Cardiac muscle cell (in vitro differentiated cells and primary cell): ENCODE data around the gene LZTS3. TPM values are rescaled to one million over a fixed set of nuclear protein-coding genes. Genes with fewer than 3 reads are reported as not detected.
A peak's percentile ranks its signal among the peaks of the same experiment; 100 is the strongest.
"Not testable (repeated sequence)": the region's sequence is repeated elsewhere in the genome, so short reads cannot be mapped to it uniquely, and the experiment has no call there.

Experiments used
- DNase-seq, 2 donors: peaks; one replicate each; pipeline versions ENCODE4 v3.0.0 to v3.0.0-alpha.2; 2010 to 2017; ENCODE audit warnings: low read depth in 1 of 2, low spot score in 1 of 2
- H3K27ac ChIP-seq: fragments of 200-600 bp; sonication (generic); 2 replicates; pipeline ENCODE4 v1.5.1; 2016
- H3K27me3 ChIP-seq: fragments of 200-600 bp; sonication (generic); 2 replicates; pipeline ENCODE4 v1.6.0; 2016; ENCODE audit warnings: control low read depth
- H3K36me3 ChIP-seq: fragments of 200-600 bp; sonication (generic); 2 replicates; pipeline ENCODE4 v1.5.1; 2016; ENCODE audit warnings: control low read depth
- H3K4me1 ChIP-seq: fragments of 200-600 bp; sonication (generic); 2 replicates; pipeline ENCODE4 v1.8.1; 2017; ENCODE audit warnings: low read depth, mild to moderate bottlenecking, mixed run types
- H3K4me3 ChIP-seq: fragments of 200-600 bp; sonication (generic); 2 replicates; pipeline ENCODE4 v1.5.1; 2016; ENCODE audit warnings: mild to moderate bottlenecking
- H3K9me3 ChIP-seq: fragments of 200-600 bp; sonication (generic); 2 replicates; pipeline ENCODE4 v1.5.1; 2017; ENCODE audit warnings: low read depth, mild to moderate bottlenecking, control low read depth
- CTCF ChIP-seq: IDR thresholded peaks from 2 replicates; pipeline ENCODE4 v1.5.1; 2012; ENCODE audit warnings: low read depth, mild to moderate bottlenecking, low read length
- polyA plus RNA-seq: library from polyadenylated mRNA; unstranded; fragments of >200 nt; fragmentation: Nextera tagmentation; extraction: Ambion mirVana; gene quantifications from 2 replicates; pipeline ENCODE4 v1.2.1, GENCODE V29; 2016
- total RNA-seq: library from RNA; depleted of rRNA; stranded (reverse); fragments of >200 nt; gene quantifications from 2 replicates; pipeline ENCODE4 v1.2.3, GENCODE V29; 2016

The LZTS3 gene
- 20.5 and 30.9 TPM in 2 replicates for total RNA-seq
- 14.5 and 15.7 TPM in 2 replicates for polyA plus RNA-seq

GRCh38 chr20:3172933-3173609 lies at the start of gene LZTS3:
TSS of gene LZTS3 (minus strand) at chr20:3173549. CDS start at chr20:3167163, 6,386 bp downstream.
- TF ChIP-seq CTCF, result no peak
- H3K27ac ChIP-seq, result peak within 1 kb of the TSS; percentile 71

GRCh38 chr20:3221398-3222226 lies 48.3 kb upstream of the LZTS3 start:
- H3K4me3 ChIP-seq, result no peak overlapping the region
- H3K36me3 ChIP-seq, result peaks cover 3% of the 10 kb centered on the region
- no peak overlapping the region for H3K27ac ChIP-seq
- H3K4me1 ChIP-seq, result no peaks in the 10 kb centered on the region
- no peaks in the 10 kb centered on the region for H3K9me3 ChIP-seq
- no peak for TF ChIP-seq CTCF
- no peak for DNase-seq
- H3K27me3 ChIP-seq, result no peaks in the 10 kb centered on the region

More at GRCh38 chr20:3172933-3173609, at the start of gene LZTS3:
- no peaks in the 10 kb centered on the region for H3K9me3 ChIP-seq
- H3K4me3 ChIP-seq, result peak within 1 kb of the TSS; percentile 89
- peak in 1 of 2 donors; percentile 57 for DNase-seq
- no peaks in the 10 kb centered on the region for H3K27me3 ChIP-seq
- H3K36me3 ChIP-seq, result no peaks in the 10 kb centered on the region
- H3K4me1 ChIP-seq, result peaks cover 9% of the 10 kb centered on the region

GRCh38 chr20:3218307-3218988 lies 45.1 kb upstream of the LZTS3 start:
- peaks cover 8% of the 10 kb centered on the region for H3K36me3 ChIP-seq
- peak; percentile 54 to 60 for DNase-seq
- no peak overlapping the region for H3K4me3 ChIP-seq
- no peaks in the 10 kb centered on the region for H3K9me3 ChIP-seq
- peak; percentile 95 for TF ChIP-seq CTCF
- H3K4me1 ChIP-seq, result no peaks in the 10 kb centered on the region
- no peaks in the 10 kb centered on the region for H3K27me3 ChIP-seq
- no peak overlapping the region for H3K27ac ChIP-seq

DNA sequence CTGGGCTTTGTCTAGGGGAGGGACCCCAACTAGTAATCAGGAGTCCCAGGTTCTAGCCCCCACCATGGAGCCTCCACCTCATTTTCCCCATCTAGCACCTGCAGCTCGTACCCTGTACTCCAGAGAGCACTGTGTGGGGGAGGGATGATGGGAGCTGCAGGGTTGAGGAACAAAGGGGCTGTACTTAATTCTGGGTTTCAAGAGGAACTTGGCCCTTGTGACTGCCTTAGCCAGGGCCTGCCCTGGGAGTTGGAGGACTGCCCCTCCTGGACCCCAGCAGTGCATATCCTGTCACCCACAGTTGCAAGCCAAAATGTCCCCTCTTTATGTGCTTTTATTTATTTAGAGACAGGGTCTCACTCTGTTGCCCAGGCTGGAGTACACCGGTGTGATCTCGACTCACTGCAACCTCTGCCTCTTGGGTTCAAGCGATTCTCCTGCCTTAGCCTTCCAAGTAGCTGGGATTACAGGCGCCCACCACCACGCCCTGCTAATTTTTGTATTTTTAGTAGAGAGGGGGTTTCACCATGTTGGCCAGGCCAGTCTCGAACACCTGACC lies 42.1 kb upstream of the LZTS3 start:
- H3K27me3 ChIP-seq, H3K27ac ChIP-seq, H3K4me1 ChIP-seq, H3K4me3 ChIP-seq, H3K9me3 ChIP-seq, DNase-seq: not testable (repeated sequence)
- peaks cover 11% of the 10 kb centered on the region for H3K36me3 ChIP-seq

- no peak overlapping the region for H3K27ac ChIP-seq
- peaks cover 7% of the 10 kb centered on the region for H3K4me1 ChIP-seq
- DNase-seq, result no peak
These were observed 39.9 kb upstream of the LZTS3 start for GRCh38 chr20:3213226-3213625.

More at GRCh38 chr20:3213226-3213625, 39.9 kb upstream of the LZTS3 start:
- H3K4me3 ChIP-seq, result no peak overlapping the region
- H3K9me3 ChIP-seq, result no peaks in the 10 kb centered on the region
- TF ChIP-seq CTCF, result no peak
- H3K36me3 ChIP-seq, result peaks cover 9% of the 10 kb centered on the region
- no peaks in the 10 kb centered on the region for H3K27me3 ChIP-seq
